Left forelimb (tissue), 1 donor: ENCODE results near the gene AMDHD2.

Source experiments
- DNase-seq: peaks from one replicate; pipeline ENCODE4 v3.0.0-alpha.2; 2018; ENCODE audit warnings: low spot score

Gene AMDHD2

GRCh38 chr16:2499454-2499853, 20.7 kb upstream of the AMDHD2 start:
- no peak for DNase-seq

- no peak for DNase-seq
Measured at GRCh38 chr16:2499890-2500429, 20.2 kb upstream of the AMDHD2 start.

- DNase-seq, result no peak
Measured at GRCh38 chr16:2500430-2500917, 19.7 kb upstream of the AMDHD2 start.

- DNase-seq, result peak; percentile 93
Measured at GRCh38 chr16:2500918-2501750, 19.0 kb upstream of the AMDHD2 start.

GRCh38 chr16:2501946-2502895, 17.9 kb upstream of the AMDHD2 start:
- no peak for DNase-seq

- no peak for DNase-seq
Measured at GRCh38 chr16:2505695-2506094, 14.5 kb upstream of the AMDHD2 start.

- no peak for DNase-seq
Measured at GRCh38 chr16:2507052-2507659, 13.0 kb upstream of the AMDHD2 start.

GRCh38 chr16:2507665-2508064, 12.5 kb upstream of the AMDHD2 start:
- DNase-seq, result no peak

- no peak for DNase-seq
Measured at GRCh38 chr16:2508722-2509400, 11.3 kb upstream of the AMDHD2 start.

GRCh38 chr16:2511128-2511800, 8.9 kb upstream of the AMDHD2 start:
- no peak for DNase-seq

GRCh38 chr16:2511996-2512734, 8.0 kb upstream of the AMDHD2 start:
- no peak for DNase-seq

- DNase-seq, result no peak
Measured at GRCh38 chr16:2512735-2513404, 7.3 kb upstream of the AMDHD2 start.

- DNase-seq, result peak; percentile 95
Measured at GRCh38 chr16:2513405-2514332, 6.5 kb upstream of the AMDHD2 start, which contains the start of gene ATP6V0C. ATP6V0C (plus strand) TSS chr16:2513952; CDS start chr16:2514104, 152 bp downstream.

- DNase-seq, result no peak
Measured at GRCh38 chr16:2514333-2515179, 5.6 kb upstream of the AMDHD2 start.

- no peak for DNase-seq
Measured at GRCh38 chr16:2515180-2515851, 4.9 kb upstream of the AMDHD2 start.

GRCh38 chr16:2516391-2517240, 3.6 kb upstream of the AMDHD2 start:
- DNase-seq, result no peak
